Mesenchymal stem cell (in vitro differentiated cells and primary cell): ENCODE results near the gene LYPD4.

Experiments used
- DNase-seq: peaks from one replicate; pipeline ENCODE4 v3.0.0-alpha.2; 2013
- H2AFZ ChIP-seq: one replicate; pipeline ENCODE4 v1.6.1; 2013; ENCODE audit warnings: low read depth, mild to moderate bottlenecking, control low read depth, inconsistent platforms, low read length, moderate library complexity
- H2AK5ac ChIP-seq: 2 replicates; pipeline ENCODE4 v1.6.1; 2013; ENCODE audit warnings: low read length, moderate library complexity, mild to moderate bottlenecking, inconsistent platforms; ENCODE audit not compliant: severe bottlenecking
- H2BK120ac ChIP-seq: one replicate; pipeline ENCODE4 v1.6.1; 2013; ENCODE audit warnings: low read depth, mild to moderate bottlenecking, inconsistent platforms, low read length, moderate library complexity
- H2BK12ac ChIP-seq, 2 experiments: one replicate each; pipeline ENCODE4 v1.6.1; 2013; ENCODE audit warnings: inconsistent platforms in 2 of 2, low read length in 2 of 2, mild to moderate bottlenecking in 2 of 2, moderate library complexity in 2 of 2, control low read depth in 1 of 2
- H2BK15ac ChIP-seq: one replicate; pipeline ENCODE4 v1.6.1; 2013; ENCODE audit warnings: mild to moderate bottlenecking, low read depth, inconsistent platforms; ENCODE audit not compliant: poor library complexity, severe bottlenecking
- H2BK5ac ChIP-seq: 2 replicates; pipeline ENCODE4 v1.6.1; 2013; ENCODE audit warnings: low read depth, mild to moderate bottlenecking, low read length, control low read depth, inconsistent platforms; ENCODE audit not compliant: poor library complexity, severe bottlenecking
- H3K14ac ChIP-seq, 2 experiments: one replicate each; pipeline ENCODE4 v1.6.1; 2013; ENCODE audit warnings: inconsistent platforms in 2 of 2, low read length in 2 of 2, control low read depth in 1 of 2, mild to moderate bottlenecking in 1 of 2, moderate library complexity in 1 of 2
- H3K18ac ChIP-seq, 2 experiments: one replicate each; pipeline ENCODE4 v1.6.1; 2013; ENCODE audit warnings: inconsistent platforms in 2 of 2, low read length in 2 of 2, control low read depth in 1 of 2, low read depth in 1 of 2, mild to moderate bottlenecking in 1 of 2
- H3K23ac ChIP-seq, 2 experiments: one replicate each; pipeline ENCODE4 v1.6.1; 2013; ENCODE audit warnings: inconsistent platforms in 2 of 2, low read length in 2 of 2, mild to moderate bottlenecking in 2 of 2, moderate library complexity in 2 of 2, control low read depth in 1 of 2
- H3K27ac ChIP-seq: 2 replicates; pipeline ENCODE4 v1.5.1; 2013; ENCODE audit warnings: mild to moderate bottlenecking, moderate library complexity, low read length, control low read depth, inconsistent platforms; ENCODE audit not compliant: poor library complexity, severe bottlenecking
- H3K27me3 ChIP-seq, 2 experiments: 2 replicates each; pipeline versions ENCODE4 v1.6.1 to v1.7.0; 2013; ENCODE audit warnings: low read length in 2 of 2, mild to moderate bottlenecking in 2 of 2, moderate library complexity in 2 of 2, control low read depth in 1 of 2, inconsistent platforms in 1 of 2; ENCODE audit not compliant: control insufficient read depth in 1 of 2, insufficient read depth in 1 of 2
- H3K36me3 ChIP-seq, 2 experiments: 2 replicates each; pipeline versions ENCODE4 v1.6.1 to v1.7.0; 2013; ENCODE audit warnings: low read length in 2 of 2, control low read depth in 1 of 2, inconsistent platforms in 1 of 2, low read depth in 1 of 2, mild to moderate bottlenecking in 1 of 2; ENCODE audit not compliant: insufficient read depth in 2 of 2, control insufficient read depth in 1 of 2
- H3K4ac ChIP-seq, 2 experiments: one replicate each; pipeline ENCODE4 v1.6.1; 2013; ENCODE audit warnings: inconsistent platforms in 2 of 2, low read length in 2 of 2, mild to moderate bottlenecking in 2 of 2, moderate library complexity in 2 of 2, control low read depth in 1 of 2, low read depth in 1 of 2
- H3K4me1 ChIP-seq: 2 replicates; pipeline ENCODE4 v1.6.1; 2013; ENCODE audit warnings: low read depth, low read length, control low read depth; ENCODE audit not compliant: control insufficient read depth, insufficient read depth
- H3K4me2 ChIP-seq: 2 replicates; pipeline ENCODE4 v1.6.1; 2013; ENCODE audit warnings: low read length, mild to moderate bottlenecking, inconsistent platforms; ENCODE audit not compliant: poor library complexity, severe bottlenecking
- H3K4me3 ChIP-seq, 2 experiments: 2 replicates each; pipeline versions ENCODE4 v1.5.1 to v1.7.0; 2013; ENCODE audit warnings: low read length in 2 of 2, mild to moderate bottlenecking in 2 of 2, control low read depth in 1 of 2, low read depth in 1 of 2; ENCODE audit not compliant: insufficient read depth in 1 of 2
- H3K79me1 ChIP-seq: replicated peaks from 2 replicates; pipeline ENCODE4 v1.6.1; 2013; ENCODE audit warnings: mild to moderate bottlenecking, control low read depth, low read length, inconsistent platforms; ENCODE audit not compliant: poor library complexity, severe bottlenecking
- H3K9ac ChIP-seq: 2 replicates; pipeline ENCODE4 v1.7.0; 2013; ENCODE audit warnings: mild to moderate bottlenecking, low read length, moderate library complexity
- H3K9me3 ChIP-seq: 2 replicates; pipeline ENCODE4 v1.7.0; 2013; ENCODE audit warnings: mild to moderate bottlenecking, low read length; ENCODE audit not compliant: control insufficient read depth
- H4K8ac ChIP-seq: one replicate; pipeline ENCODE4 v1.6.1; 2013; ENCODE audit warnings: inconsistent platforms, mild to moderate bottlenecking, low read length, moderate library complexity
- H4K91ac ChIP-seq: one replicate; pipeline ENCODE4 v1.6.1; 2013; ENCODE audit warnings: mild to moderate bottlenecking, low read length, inconsistent platforms
- WGBS: methylation state at CpG from one replicate; pipeline ENCODE4 v1.1.7; 2013; ENCODE audit warnings: mixed read lengths; 5-methylcytosine and 5-hydroxymethylcytosine counted together

The LYPD4 gene

GRCh38 chr19:41880329-41880708, 35.8 kb upstream of the LYPD4 start:
- Histone ChIP-seq H3K4ac (no peak overlapping the region), H3K27ac (no peak overlapping the region), H3K18ac (no peak overlapping the region), H3K79me1 (peaks cover 8% of the 10 kb centered on the region), H3K4me1 (peaks cover 8% of the 10 kb centered on the region), H3K4me3 (no peak overlapping the region), H3K4me2 (no peak overlapping the region), H3K36me3 (no peaks in the 10 kb centered on the region), H3K23ac (no peak overlapping the region), H3K27me3 (peaks cover 15 to 26% of the 10 kb centered on the region in 2 experiments), H4K91ac (no peak overlapping the region), H3K9me3 (no peaks in the 10 kb centered on the region), H2AK5ac (no peak overlapping the region), H3K14ac (no peak overlapping the region), H3K9ac (no peak overlapping the region), H4K8ac (no peak overlapping the region), H2BK12ac (no peak overlapping the region), H2AFZ (no peak overlapping the region), H2BK5ac (no peak overlapping the region), H2BK15ac (no peak overlapping the region), H2BK120ac (no peak overlapping the region)
- no peak for DNase-seq
- 87% methylated on average over 3 of the region's 5 CpGs for WGBS

GRCh38 chr19:41879670-41880328, 35.3 kb upstream of the LYPD4 start:
- Histone ChIP-seq H3K36me3 (no peaks in the 10 kb centered on the region), H4K91ac (no peak overlapping the region), H2BK120ac (no peak overlapping the region), H3K23ac (no peak overlapping the region), H3K27ac (no peak overlapping the region), H3K4ac (no peak overlapping the region), H3K27me3 (peaks cover 15 to 26% of the 10 kb centered on the region in 2 experiments), H3K79me1 (peaks cover 4% of the 10 kb centered on the region), H2BK12ac (no peak overlapping the region), H3K4me3 (no peak overlapping the region), H3K14ac (no peak overlapping the region), H3K4me2 (no peak overlapping the region), H2BK15ac (no peak overlapping the region), H4K8ac (no peak overlapping the region), H3K9me3 (no peaks in the 10 kb centered on the region), H2AK5ac (no peak overlapping the region), H3K9ac (no peak overlapping the region), H3K4me1 (peaks cover 4% of the 10 kb centered on the region), H2BK5ac (no peak overlapping the region), H2AFZ (no peak overlapping the region), H3K18ac (no peak overlapping the region)
- no peak for DNase-seq
- WGBS = 76% methylated on average over 5 of the region's 7 CpGs

- DNase-seq = no peak
These were observed 34.6 kb upstream of the LYPD4 start for GRCh38 chr19:41879080-41879479.

GRCh38 chr19:41877916-41878905, 33.7 kb upstream of the LYPD4 start:
- Histone ChIP-seq H3K9me3 (no peaks in the 10 kb centered on the region), H3K36me3 (peaks cover 0 to 2% of the 10 kb centered on the region in 2 experiments), H3K4me3 (no peak overlapping the region), H3K9ac (no peak overlapping the region), H3K14ac (no peak overlapping the region), H3K79me1 (no peaks in the 10 kb centered on the region), H2BK120ac (no peak overlapping the region), H2AFZ (no peak overlapping the region), H2BK15ac (peak overlapping the region; percentile 33), H3K4ac (no peak overlapping the region), H2AK5ac (no peak overlapping the region), H2BK12ac (no peak overlapping the region), H3K4me1 (peaks cover 4% of the 10 kb centered on the region), H3K18ac (no peak overlapping the region), H3K27ac (no peak overlapping the region), H4K8ac (no peak overlapping the region), H4K91ac (no peak overlapping the region), H3K27me3 (peaks cover 15 to 26% of the 10 kb centered on the region in 2 experiments), H3K23ac (no peak overlapping the region), H2BK5ac (no peak overlapping the region), H3K4me2 (no peak overlapping the region)
- WGBS = 79% methylated on average over 16 of the region's 17 CpGs
- DNase-seq = no peak

More at GRCh38 chr19:41879080-41879479, 34.6 kb upstream of the LYPD4 start:
- Histone ChIP-seq H3K9me3 (no peaks in the 10 kb centered on the region), H3K4me1 (peaks cover 4% of the 10 kb centered on the region), H4K8ac (no peak overlapping the region), H3K79me1 (no peaks in the 10 kb centered on the region), H3K27ac (no peak overlapping the region), H2BK120ac (no peak overlapping the region), H3K9ac (no peak overlapping the region), H3K4me3 (no peak overlapping the region), H3K27me3 (peaks cover 15 to 26% of the 10 kb centered on the region in 2 experiments), H2AFZ (no peak overlapping the region), H2BK15ac (no peak overlapping the region), H3K18ac (no peak overlapping the region), H2AK5ac (no peak overlapping the region), H3K36me3 (no peaks in the 10 kb centered on the region), H2BK5ac (no peak overlapping the region), H3K14ac (no peak overlapping the region), H2BK12ac (no peak overlapping the region), H4K91ac (no peak overlapping the region), H3K4ac (no peak overlapping the region), H3K4me2 (no peak overlapping the region), H3K23ac (no peak overlapping the region)
- WGBS = 83% methylated on average over 21 of the region's 21 CpGs
